ENCODE data around the gene MRPS17.
A peak's percentile ranks its signal among the peaks of the same experiment; 100 is the strongest.

MRPS17 gene

DNA sequence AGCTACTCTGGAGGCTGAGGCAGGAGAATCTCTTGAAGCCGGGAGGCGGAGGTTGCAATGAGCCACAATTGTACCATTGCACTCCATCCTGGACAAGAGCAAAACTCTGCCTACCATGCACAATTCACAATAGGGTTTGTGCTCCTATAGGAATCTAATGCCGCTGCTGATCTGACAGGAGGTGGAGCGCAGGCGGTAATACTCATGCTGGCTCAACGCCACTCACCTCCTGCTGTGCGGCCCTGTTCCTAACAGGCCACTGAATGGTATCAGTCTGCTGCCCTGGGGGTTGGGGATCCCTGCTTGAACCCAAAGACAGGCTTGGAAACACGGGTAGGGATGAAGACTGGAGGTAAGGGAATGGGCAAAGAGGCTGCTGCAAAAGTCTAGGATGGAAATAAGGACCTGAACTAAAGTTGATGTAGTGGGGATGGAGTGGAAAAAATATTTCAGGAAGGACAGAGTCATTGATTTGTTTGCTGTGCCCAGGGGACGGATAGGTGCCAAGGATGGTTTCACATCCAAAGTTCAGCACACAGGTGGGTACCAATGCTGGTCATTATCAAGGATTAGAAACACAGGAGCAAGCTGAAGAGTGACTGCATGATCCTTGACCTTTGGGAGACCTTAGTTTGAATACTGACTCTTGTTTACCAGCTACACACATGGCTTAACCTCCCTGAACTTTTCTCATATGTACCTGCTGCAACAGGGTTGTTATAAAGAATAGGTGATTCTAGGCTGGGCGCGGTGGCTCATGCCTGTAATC is 2.2 kb downstream of the MRPS17 start:
- Histone ChIP-seq H3K27me3 (ENCODE audit: control insufficient read depth in 1 of 2, insufficient read depth in 2 of 2, low read length in 2 of 2) (no peaks in the 10 kb centered on the region), H3K9me3 (ENCODE audit: control insufficient read depth in 1 of 2, low read length in 2 of 2) (no peaks in the 10 kb centered on the region), H3K36me3 (ENCODE audit: control insufficient read depth in 1 of 2, insufficient read depth in 2 of 2, low read length in 2 of 2) (peaks cover 0 to 18% of the 10 kb centered on the region in 2 donors), H3K27ac (ENCODE audit: low read depth, low read length) (no peak overlapping the region), H3K4me1 (ENCODE audit: control insufficient read depth in 1 of 2, insufficient read depth in 2 of 2, low read length in 2 of 2) (no peaks in the 10 kb centered on the region), H3K4me3 (ENCODE audit: low read depth in 1 of 2, low read length in 2 of 2) (no peak overlapping the region), H3K9ac (ENCODE audit: low read depth in 1 of 2, low read length in 2 of 2) (no peak overlapping the region)

DNA sequence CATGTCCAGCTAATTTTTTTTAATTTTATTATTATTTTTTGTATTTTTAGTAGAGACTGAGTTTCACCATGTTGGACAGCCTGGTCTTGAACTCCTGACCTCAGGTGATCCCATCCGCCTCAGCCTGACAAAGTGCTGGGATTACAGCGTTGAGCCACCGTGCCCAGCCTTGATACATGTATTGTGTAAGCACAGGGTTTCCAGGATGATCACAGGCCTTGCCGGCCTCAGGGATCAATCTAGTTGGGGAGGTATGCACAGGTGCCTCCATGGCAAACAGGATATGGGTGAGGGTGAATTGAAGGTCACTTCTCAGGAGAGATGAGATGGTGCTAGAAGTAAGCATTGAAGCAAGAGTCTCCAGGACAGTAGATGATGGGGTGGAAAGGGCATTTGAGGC is 5.5 kb downstream of the MRPS17 start:
- no peak overlapping the region for H3K9ac ChIP-seq (ENCODE audit: low read depth in 1 of 2, low read length in 2 of 2)
- no peaks in the 10 kb centered on the region for H3K27me3 ChIP-seq (ENCODE audit: control insufficient read depth in 1 of 2, insufficient read depth in 2 of 2, low read length in 2 of 2)
- H3K4me1 ChIP-seq (ENCODE audit: control insufficient read depth in 1 of 2, insufficient read depth in 2 of 2, low read length in 2 of 2) = no peaks in the 10 kb centered on the region
- H3K36me3 ChIP-seq (ENCODE audit: control insufficient read depth in 1 of 2, insufficient read depth in 2 of 2, low read length in 2 of 2) = peaks cover 0 to 18% of the 10 kb centered on the region in 2 donors
- no peak overlapping the region for H3K27ac ChIP-seq (ENCODE audit: low read depth, low read length)
- H3K4me3 ChIP-seq (ENCODE audit: low read depth in 1 of 2, low read length in 2 of 2) = no peak overlapping the region
- H3K9me3 ChIP-seq (ENCODE audit: control insufficient read depth in 1 of 2, low read length in 2 of 2) = no peaks in the 10 kb centered on the region

DNA sequence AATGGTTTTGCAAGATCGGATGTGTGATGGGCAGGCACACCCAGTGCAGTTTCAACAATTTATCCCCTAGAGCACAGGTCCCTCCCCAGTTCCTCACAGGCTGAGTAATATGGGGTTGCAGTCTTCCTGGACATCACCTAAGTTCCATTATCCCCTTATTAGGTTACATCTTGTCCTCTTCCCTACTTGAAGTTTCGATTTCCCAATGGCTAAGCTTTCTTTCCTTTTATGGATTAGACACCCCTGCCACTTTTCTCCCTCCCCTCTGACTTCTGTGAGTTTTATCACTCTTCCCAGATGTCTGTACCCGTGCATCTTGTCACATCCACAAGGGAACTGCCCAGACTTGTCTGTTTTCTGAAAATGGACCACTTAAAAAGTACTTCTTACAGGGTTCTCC is 10.3 kb downstream of the MRPS17 start:
- peaks cover 0 to 2% of the 10 kb centered on the region in 2 donors for H3K36me3 ChIP-seq (ENCODE audit: control insufficient read depth in 1 of 2, insufficient read depth in 2 of 2, low read length in 2 of 2)

DNA sequence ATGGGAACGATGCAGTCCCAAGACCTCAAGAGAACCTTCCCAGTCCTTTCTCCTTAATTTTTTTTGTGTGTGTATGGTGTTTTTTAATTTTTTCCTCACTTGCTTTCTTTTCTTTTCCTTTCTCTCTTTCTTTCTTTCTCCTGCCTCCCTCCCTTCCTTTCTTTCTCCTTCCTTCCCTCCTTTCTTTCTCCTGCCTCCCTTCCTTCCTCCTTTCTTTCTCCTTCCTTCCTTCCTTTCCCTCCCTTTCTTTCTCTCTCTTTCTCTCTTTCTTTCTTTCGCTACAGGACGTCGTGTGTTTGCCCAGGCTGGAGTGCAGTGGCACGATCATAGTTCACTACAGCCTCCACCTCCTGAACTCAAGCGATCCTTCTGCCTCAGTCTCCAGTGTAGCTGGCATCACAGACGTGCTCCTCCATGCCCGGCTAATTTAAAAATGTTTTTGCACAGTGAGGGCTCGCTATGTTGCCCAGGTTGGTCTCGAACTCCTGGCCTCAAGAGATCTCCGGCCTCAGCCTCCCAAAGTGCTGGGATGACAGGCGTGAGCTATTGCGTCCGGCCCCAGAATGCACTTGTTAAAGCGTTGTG is 12.0 kb downstream of the MRPS17 start:
- no peaks in the 10 kb centered on the region for H3K27me3 ChIP-seq (ENCODE audit: control insufficient read depth in 1 of 2, insufficient read depth in 2 of 2, low read length in 2 of 2)
- H3K36me3 ChIP-seq (ENCODE audit: control insufficient read depth in 1 of 2, insufficient read depth in 2 of 2, low read length in 2 of 2) = peaks cover 0 to 2% of the 10 kb centered on the region in 2 donors
- peaks cover 0 to 14% of the 10 kb centered on the region in 2 donors for H3K4me1 ChIP-seq (ENCODE audit: control insufficient read depth in 1 of 2, insufficient read depth in 2 of 2, low read length in 2 of 2)
- no peak overlapping the region for H3K27ac ChIP-seq (ENCODE audit: low read depth, low read length)
- no peaks in the 10 kb centered on the region for H3K9me3 ChIP-seq (ENCODE audit: control insufficient read depth in 1 of 2, low read length in 2 of 2)
- H3K9ac ChIP-seq (ENCODE audit: low read depth in 1 of 2, low read length in 2 of 2) = peak overlapping the region; percentile 66 to 70
- H3K4me3 ChIP-seq (ENCODE audit: low read depth in 1 of 2, low read length in 2 of 2) = peak overlapping the region; percentile 69 to 81

More for the DNA sequence above, 10.3 kb downstream of the MRPS17 start:
- Histone ChIP-seq H3K9ac (ENCODE audit: low read depth in 1 of 2, low read length in 2 of 2) (no peak overlapping the region), H3K4me3 (ENCODE audit: low read depth in 1 of 2, low read length in 2 of 2) (no peak overlapping the region), H3K4me1 (ENCODE audit: control insufficient read depth in 1 of 2, insufficient read depth in 2 of 2, low read length in 2 of 2) (peaks cover 0 to 14% of the 10 kb centered on the region in 2 donors), H3K27ac (ENCODE audit: low read depth, low read length) (no peak overlapping the region), H3K27me3 (ENCODE audit: control insufficient read depth in 1 of 2, insufficient read depth in 2 of 2, low read length in 2 of 2) (no peaks in the 10 kb centered on the region), H3K9me3 (ENCODE audit: control insufficient read depth in 1 of 2, low read length in 2 of 2) (no peaks in the 10 kb centered on the region)

DNA sequence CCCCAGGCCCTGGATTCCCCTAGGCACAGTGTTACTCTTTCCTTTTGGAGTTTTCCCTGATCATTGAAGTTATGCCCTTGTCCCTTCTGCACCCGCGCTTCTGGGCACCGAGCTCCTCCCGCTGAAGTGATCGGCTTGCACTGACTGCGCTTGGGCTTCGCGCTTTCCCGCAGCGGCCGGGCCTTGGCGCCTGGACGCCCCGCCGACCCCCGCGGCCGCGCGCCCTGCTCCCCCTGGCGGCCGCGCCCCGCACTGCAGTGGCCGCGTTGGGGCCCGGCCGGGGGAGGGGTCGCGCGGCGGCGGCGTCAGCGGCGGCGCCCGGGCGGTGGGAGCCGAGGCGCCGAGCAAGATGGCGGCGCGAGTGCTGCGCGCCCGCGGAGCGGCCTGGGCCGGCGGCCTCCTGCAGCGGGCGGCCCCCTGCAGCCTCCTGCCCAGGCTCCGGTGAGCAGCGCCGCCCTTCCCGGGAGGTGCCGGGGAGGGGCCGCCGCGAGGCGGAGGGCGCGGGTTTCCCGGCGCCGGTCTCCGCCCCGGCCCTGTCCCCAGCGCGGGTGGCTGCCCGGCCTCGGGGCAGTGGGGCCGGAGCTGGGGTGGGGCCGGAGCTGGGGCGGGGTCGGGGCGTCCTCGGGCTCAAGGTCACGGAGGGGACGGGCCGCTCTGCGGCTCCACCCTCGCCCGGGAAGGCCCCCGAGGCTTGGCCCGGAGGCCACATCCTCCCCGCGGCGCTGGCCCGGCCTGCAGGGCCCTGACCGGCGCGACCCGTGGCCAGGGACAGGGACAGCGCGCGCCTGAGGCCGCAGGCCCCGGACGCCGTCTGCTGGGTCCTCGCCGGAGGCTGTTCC is 12.8 kb downstream of the MRPS17 start, which contains the start of gene NIPSNAP2:
NIPSNAP2 (plus strand) TSS at position 325 of the 839 bp plus-strand sequence; CDS start at position 350, 25 bp downstream.
- Histone ChIP-seq H3K36me3 (ENCODE audit: control insufficient read depth in 1 of 2, insufficient read depth in 2 of 2, low read length in 2 of 2) (peaks cover 0 to 6% of the 10 kb centered on the region in 2 donors), H3K27ac (ENCODE audit: low read depth, low read length) (peak within 1 kb of the TSS; percentile 93), H3K4me3 (ENCODE audit: low read depth in 1 of 2, low read length in 2 of 2) (peak within 1 kb of the TSS; percentile 71 to 81), H3K9me3 (ENCODE audit: control insufficient read depth in 1 of 2, low read length in 2 of 2) (no peaks in the 10 kb centered on the region), H3K9ac (ENCODE audit: low read depth in 1 of 2, low read length in 2 of 2) (peak within 1 kb of the TSS; percentile 70 to 77), H3K4me1 (ENCODE audit: control insufficient read depth in 1 of 2, insufficient read depth in 2 of 2, low read length in 2 of 2) (peaks cover 0 to 14% of the 10 kb centered on the region in 2 donors), H3K27me3 (ENCODE audit: control insufficient read depth in 1 of 2, insufficient read depth in 2 of 2, low read length in 2 of 2) (no peaks in the 10 kb centered on the region)

DNA sequence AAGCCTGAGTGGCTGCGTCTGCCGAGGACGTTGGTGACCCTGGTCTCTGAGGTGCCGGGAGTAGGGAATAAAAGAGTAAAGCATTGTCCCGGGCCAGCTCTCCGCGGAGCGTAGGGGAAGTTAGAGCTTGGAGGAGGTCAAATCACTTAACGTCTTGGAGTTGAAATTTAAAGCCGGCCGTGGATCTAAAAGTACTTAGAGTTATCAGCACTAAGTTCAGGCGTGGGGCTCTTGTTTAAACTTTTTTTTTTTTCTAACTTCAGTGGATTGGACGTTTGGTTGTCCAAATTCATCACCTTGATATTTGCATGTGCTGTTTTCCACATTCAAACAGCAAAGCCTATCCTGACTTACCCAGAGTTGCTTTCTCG is 13.4 kb downstream of the MRPS17 start:
- Histone ChIP-seq H3K9ac (ENCODE audit: low read depth in 1 of 2, low read length in 2 of 2) (peak overlapping the region; percentile 61 to 77), H3K4me3 (ENCODE audit: low read depth in 1 of 2, low read length in 2 of 2) (peak overlapping the region; percentile 71 to 81), H3K27me3 (ENCODE audit: control insufficient read depth in 1 of 2, insufficient read depth in 2 of 2, low read length in 2 of 2) (no peaks in the 10 kb centered on the region), H3K9me3 (ENCODE audit: control insufficient read depth in 1 of 2, low read length in 2 of 2) (no peaks in the 10 kb centered on the region), H3K4me1 (ENCODE audit: control insufficient read depth in 1 of 2, insufficient read depth in 2 of 2, low read length in 2 of 2) (peaks cover 0 to 14% of the 10 kb centered on the region in 2 donors), H3K27ac (ENCODE audit: low read depth, low read length) (peak overlapping the region; percentile 93), H3K36me3 (ENCODE audit: control insufficient read depth in 1 of 2, insufficient read depth in 2 of 2, low read length in 2 of 2) (peaks cover 0 to 6% of the 10 kb centered on the region in 2 donors)

DNA sequence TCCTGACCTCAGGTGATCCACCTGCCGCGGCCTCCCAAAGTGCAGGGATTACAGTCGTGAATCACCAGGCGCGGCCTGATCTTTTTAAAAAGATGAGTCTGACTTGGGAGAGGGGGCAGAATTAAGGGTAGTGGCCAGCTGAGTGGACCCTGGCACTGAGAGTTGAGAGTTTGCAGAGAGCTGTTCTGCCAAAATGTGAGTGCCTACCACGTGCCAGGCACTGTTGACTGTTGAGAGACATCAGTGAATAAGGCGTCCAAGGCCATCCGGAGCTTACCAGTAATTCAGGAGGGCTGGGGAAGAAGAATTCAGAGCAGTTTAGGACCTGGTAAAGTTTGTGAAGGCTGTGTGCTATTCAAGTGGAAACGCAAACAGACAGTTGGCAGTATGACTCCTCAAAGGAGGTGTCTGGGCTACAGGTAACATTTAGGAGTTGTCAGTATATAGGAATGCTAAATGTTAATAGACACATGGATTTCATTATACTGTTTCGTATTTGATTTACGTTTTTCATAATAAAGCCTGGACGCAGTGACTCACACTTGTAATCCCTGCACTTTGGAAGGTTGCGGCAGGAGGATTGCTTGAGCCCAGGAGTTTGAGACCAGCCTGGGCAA is 14.2 kb downstream of the MRPS17 start:
- Histone ChIP-seq H3K36me3 (ENCODE audit: control insufficient read depth in 1 of 2, insufficient read depth in 2 of 2, low read length in 2 of 2) (peaks cover 0 to 6% of the 10 kb centered on the region in 2 donors), H3K4me3 (ENCODE audit: low read depth in 1 of 2, low read length in 2 of 2) (peak overlapping the region in 1 of 2 donors; percentile 81), H3K27ac (ENCODE audit: low read depth, low read length) (no peak overlapping the region), H3K9me3 (ENCODE audit: control insufficient read depth in 1 of 2, low read length in 2 of 2) (no peaks in the 10 kb centered on the region), H3K4me1 (ENCODE audit: control insufficient read depth in 1 of 2, insufficient read depth in 2 of 2, low read length in 2 of 2) (peaks cover 0 to 14% of the 10 kb centered on the region in 2 donors), H3K27me3 (ENCODE audit: control insufficient read depth in 1 of 2, insufficient read depth in 2 of 2, low read length in 2 of 2) (no peaks in the 10 kb centered on the region), H3K9ac (ENCODE audit: low read depth in 1 of 2, low read length in 2 of 2) (no peak overlapping the region)

DNA sequence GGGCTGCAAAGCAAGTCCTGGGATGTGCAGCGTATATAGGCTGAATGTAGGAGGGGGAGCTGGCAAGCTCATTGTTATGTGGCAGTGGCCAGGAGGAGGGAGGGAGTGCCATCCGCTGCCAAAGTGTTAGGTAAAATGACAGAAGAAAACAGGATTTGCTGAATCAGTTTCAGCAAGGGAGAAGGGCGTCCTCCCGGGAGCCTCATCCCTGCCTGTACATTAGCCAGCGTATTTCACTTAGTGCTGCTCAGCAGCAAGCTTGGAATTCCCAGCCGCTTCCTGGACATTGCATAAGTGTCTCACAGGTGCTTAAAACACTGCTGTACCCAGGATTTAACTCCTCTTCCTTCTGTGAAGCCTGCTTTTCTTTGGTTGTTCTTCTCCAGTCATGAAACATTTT is 15.2 kb downstream of the MRPS17 start:
- no peak overlapping the region for H3K27ac ChIP-seq (ENCODE audit: low read depth, low read length)
- no peak overlapping the region for H3K4me3 ChIP-seq (ENCODE audit: low read depth in 1 of 2, low read length in 2 of 2)
- H3K9me3 ChIP-seq (ENCODE audit: control insufficient read depth in 1 of 2, low read length in 2 of 2) = no peaks in the 10 kb centered on the region
- no peak overlapping the region for H3K9ac ChIP-seq (ENCODE audit: low read depth in 1 of 2, low read length in 2 of 2)
- peaks cover 0 to 14% of the 10 kb centered on the region in 2 donors for H3K4me1 ChIP-seq (ENCODE audit: control insufficient read depth in 1 of 2, insufficient read depth in 2 of 2, low read length in 2 of 2)
- peaks cover 0 to 6% of the 10 kb centered on the region in 2 donors for H3K36me3 ChIP-seq (ENCODE audit: control insufficient read depth in 1 of 2, insufficient read depth in 2 of 2, low read length in 2 of 2)
- no peaks in the 10 kb centered on the region for H3K27me3 ChIP-seq (ENCODE audit: control insufficient read depth in 1 of 2, insufficient read depth in 2 of 2, low read length in 2 of 2)

DNA sequence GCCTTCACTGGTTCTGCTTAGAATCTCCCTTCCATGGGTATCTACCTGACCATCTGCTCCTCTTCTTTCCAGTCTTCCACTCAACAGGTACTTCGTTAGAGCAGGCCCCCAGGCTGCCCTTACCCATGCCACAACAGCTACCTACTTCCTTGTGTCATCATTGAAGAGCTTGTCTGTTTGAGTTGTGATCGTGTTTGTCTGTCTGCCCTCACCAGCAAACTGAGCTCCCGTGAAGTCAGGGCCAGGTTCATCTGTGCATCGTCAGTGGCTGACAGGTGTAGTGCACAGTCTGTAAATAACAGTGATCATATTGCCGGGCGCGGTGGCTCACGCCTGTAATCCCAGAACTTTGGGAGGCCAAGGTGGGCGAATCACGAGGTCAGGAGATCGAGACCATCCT is 17.7 kb downstream of the MRPS17 start:
- Histone ChIP-seq H3K9ac (ENCODE audit: low read depth in 1 of 2, low read length in 2 of 2) (no peak overlapping the region), H3K27me3 (ENCODE audit: control insufficient read depth in 1 of 2, insufficient read depth in 2 of 2, low read length in 2 of 2) (no peaks in the 10 kb centered on the region), H3K4me1 (ENCODE audit: control insufficient read depth in 1 of 2, insufficient read depth in 2 of 2, low read length in 2 of 2) (peaks cover 0 to 8% of the 10 kb centered on the region in 2 donors), H3K36me3 (ENCODE audit: control insufficient read depth in 1 of 2, insufficient read depth in 2 of 2, low read length in 2 of 2) (peaks cover 0 to 6% of the 10 kb centered on the region in 2 donors), H3K4me3 (ENCODE audit: low read depth in 1 of 2, low read length in 2 of 2) (no peak overlapping the region), H3K27ac (ENCODE audit: low read depth, low read length) (no peak overlapping the region), H3K9me3 (ENCODE audit: control insufficient read depth in 1 of 2, low read length in 2 of 2) (no peaks in the 10 kb centered on the region)

Data from duodenal mucosa (tissue), 2 donors.